GM13976 (cell line): ENCODE results near the gene COL9A3.

Source experiments
- DNase-seq: peaks from one replicate; pipeline ENCODE4 v3.0.0; 2012; ENCODE audit warnings: low spot score
- in situ Hi-C: fragments of 300-500 bp; cut with MboI; formaldehyde crosslinking; loops from one replicate; pipeline ENCODE4 v1.12.0; 2022; ENCODE audit warnings: low sequenced_read_pairs, mixed read lengths, inconsistent platforms; ENCODE audit not compliant: unreplicated experiment
- TF ChIP-seq, protein P1 (sequence below): IDR thresholded peaks from 2 replicates; pipeline ENCODE4 v1.5.1; 2012; ENCODE audit warnings: borderline replicate concordance, mild to moderate bottlenecking; ENCODE audit not compliant: insufficient read depth; ENCODE audit errors: extremely low read depth, missing control alignments, control extremely low read depth

The COL9A3 gene

DNA sequence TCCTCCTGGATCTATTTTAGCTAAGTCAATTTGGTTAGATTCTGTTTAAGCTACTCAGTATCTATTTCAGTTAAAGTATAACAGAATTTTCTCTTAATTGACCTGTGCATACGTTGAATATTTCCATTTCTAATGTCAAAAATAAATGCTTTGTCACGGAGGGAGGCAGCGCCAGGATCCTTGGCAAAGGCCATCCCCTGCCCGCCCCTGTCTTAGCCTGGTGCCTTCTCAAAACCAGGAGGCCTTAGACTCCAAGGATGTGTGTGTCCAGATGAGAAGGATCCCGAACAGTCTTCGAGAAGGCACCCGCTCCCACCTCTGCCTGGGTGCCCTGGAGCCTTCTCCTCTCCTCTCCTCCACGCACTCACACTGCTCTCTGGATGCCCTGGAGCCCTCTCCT lies 22.4 kb downstream of the COL9A3 start:
- in situ Hi-C loops, result no loop called here
- TF ChIP-seq, protein P1, sequence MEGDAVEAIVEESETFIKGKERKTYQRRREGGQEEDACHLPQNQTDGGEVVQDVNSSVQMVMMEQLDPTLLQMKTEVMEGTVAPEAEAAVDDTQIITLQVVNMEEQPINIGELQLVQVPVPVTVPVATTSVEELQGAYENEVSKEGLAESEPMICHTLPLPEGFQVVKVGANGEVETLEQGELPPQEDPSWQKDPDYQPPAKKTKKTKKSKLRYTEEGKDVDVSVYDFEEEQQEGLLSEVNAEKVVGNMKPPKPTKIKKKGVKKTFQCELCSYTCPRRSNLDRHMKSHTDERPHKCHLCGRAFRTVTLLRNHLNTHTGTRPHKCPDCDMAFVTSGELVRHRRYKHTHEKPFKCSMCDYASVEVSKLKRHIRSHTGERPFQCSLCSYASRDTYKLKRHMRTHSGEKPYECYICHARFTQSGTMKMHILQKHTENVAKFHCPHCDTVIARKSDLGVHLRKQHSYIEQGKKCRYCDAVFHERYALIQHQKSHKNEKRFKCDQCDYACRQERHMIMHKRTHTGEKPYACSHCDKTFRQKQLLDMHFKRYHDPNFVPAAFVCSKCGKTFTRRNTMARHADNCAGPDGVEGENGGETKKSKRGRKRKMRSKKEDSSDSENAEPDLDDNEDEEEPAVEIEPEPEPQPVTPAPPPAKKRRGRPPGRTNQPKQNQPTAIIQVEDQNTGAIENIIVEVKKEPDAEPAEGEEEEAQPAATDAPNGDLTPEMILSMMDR, result no peak
- DNase-seq, result no peak

DNA sequence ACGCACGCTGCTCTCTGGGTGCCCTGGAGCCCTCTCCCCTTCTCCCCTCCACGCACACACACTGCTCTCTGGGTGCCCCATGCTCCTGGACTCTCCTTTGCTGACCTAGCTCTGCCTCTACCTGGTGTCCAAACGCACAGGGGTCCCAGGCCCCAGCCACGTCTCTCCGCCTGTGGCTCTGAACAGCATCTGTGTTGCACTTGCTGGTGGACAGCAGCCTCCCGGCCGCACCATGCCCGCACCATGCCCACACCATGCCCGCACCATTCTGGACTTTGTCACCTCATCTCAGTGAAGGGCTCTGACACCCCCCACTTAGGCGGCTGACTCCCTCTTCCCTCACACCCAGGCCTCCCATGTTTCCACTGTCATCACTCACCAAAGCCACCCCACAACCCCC lies 23.0 kb downstream of the COL9A3 start:
- TF ChIP-seq, protein P1, result no peak
- in situ Hi-C loops, result no loop called here

DNA sequence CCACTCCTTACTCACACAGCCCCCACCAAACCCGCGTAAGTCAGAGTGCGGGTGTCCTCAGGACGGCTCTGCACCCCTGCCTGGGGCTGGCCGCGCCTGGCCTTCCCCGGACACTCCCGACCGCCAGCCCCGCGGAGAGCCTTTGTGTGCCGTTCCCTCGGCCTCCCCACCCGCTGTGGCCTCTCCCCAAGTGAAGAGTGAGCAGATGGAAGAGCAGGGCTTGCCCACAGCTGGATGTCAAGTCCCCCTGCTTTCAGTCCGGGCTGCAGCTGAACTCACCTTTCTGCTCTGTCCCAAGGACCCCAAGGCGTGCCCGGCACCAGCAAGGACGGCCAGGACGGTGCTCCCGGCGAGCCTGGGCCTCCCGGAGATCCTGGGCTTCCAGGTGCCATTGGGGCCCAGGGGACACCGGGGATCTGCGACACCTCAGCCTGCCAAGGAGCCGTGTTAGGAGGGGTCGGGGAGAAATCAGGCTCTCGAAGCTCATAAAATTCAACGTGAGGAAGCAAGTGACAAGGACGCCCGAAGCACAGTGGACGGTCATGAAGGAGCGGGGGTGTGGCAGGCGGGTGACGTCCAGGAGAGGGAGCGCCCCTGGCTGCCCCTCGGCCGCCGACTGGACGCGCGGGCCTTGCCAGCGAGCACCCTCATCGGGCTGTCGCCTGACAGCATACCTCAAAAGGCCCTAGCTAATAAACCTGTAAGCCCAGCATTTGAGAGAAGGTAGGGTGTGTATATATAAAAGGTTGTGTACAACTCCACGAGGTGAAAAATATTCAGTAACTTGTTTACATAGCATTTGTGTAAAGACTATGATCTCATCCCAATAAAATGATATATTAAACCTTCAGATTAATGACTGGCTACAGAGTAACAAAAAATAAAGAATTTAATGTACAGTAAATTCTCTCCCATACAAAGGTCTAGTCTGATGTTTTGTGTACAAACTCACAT lies 23.7 kb downstream of the COL9A3 start:
- TF ChIP-seq, protein P1, result no peak
- no peak for DNase-seq
- in situ Hi-C loops, result no loop called here

More for the DNA sequence above, 23.0 kb downstream of the COL9A3 start:
- DNase-seq, result no peak

DNA sequence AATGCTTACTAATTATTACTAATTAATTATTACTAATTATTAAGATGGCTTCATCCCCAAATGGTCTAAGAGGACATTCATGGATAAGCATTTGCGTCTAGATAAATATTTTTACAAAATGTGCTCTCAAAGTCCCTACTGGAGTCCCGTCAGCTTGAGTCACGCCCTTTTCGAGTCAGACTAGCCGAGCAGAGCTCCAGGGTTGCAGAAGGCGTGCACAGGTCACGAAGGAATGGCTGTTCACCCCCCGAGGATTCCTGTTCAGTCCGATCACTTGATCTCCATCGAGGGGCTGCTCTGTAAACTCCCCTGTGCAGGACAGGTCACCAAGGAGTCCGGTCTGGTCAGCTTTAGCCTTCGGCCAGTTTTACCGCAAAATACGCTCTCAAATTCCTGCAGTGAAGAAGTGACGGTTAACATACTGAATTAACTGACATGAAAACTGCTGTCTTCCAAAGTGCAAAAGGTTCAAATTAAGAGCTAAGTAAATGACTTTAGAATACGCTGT lies 24.9 kb downstream of the COL9A3 start:
- TF ChIP-seq, protein P1, result no peak
- in situ Hi-C loops, result no loop called here
- DNase-seq, result no peak

GRCh38 chr20:62843656-62844055 lies 26.8 kb downstream of the COL9A3 start:
- DNase-seq, result no peak
- TF ChIP-seq, protein P1, result no peak
- in situ Hi-C loops, result no loop called here

DNA sequence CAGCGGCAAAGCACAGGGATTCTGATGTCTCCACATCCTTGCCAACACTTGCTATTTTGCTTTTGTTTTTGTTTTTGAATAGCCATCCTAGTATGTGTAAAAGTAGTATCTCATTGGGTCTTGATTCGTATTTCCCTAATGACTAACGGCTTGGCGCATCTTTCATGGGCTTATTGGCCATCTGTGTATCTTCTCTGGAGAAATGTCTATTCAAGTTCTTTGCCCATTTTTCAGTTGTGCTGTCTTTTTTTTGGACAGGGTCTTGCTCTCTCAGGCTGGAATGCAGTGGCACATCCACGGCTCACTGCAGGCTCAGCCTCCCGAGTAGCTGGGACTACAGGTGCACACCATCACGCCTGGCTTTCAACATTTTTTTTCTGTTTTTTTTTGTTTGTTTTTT lies 27.3 kb downstream of the COL9A3 start:
- TF ChIP-seq, protein P1, result no peak
- DNase-seq, result no peak
- in situ Hi-C loops, result no loop called here
